ENCODE results near the gene RHEB.

GRCh38 chr7:151446412-151446811 is 73.3 kb downstream of the RHEB start:
- TF ChIP-seq CTCF (IDR thresholded peaks at IDR 0.05; ENCODE audit: insufficient read depth, low read length), result no peak
- no peak for TF ChIP-seq REST (IDR thresholded peaks at IDR 0.05; ENCODE audit: insufficient replicate concordance, low read depth)
- TF ChIP-seq GABPA (IDR thresholded peaks at IDR 0.05; ENCODE audit: low read depth), result no peak

Measured in HL-60 (cell line).